ENCODE results near the gene INPP5B.
"Not testable (repeated sequence)": the region's sequence is repeated elsewhere in the genome, so short reads cannot be mapped to it uniquely, and the experiment has no call there.

INPP5B gene

DNA sequence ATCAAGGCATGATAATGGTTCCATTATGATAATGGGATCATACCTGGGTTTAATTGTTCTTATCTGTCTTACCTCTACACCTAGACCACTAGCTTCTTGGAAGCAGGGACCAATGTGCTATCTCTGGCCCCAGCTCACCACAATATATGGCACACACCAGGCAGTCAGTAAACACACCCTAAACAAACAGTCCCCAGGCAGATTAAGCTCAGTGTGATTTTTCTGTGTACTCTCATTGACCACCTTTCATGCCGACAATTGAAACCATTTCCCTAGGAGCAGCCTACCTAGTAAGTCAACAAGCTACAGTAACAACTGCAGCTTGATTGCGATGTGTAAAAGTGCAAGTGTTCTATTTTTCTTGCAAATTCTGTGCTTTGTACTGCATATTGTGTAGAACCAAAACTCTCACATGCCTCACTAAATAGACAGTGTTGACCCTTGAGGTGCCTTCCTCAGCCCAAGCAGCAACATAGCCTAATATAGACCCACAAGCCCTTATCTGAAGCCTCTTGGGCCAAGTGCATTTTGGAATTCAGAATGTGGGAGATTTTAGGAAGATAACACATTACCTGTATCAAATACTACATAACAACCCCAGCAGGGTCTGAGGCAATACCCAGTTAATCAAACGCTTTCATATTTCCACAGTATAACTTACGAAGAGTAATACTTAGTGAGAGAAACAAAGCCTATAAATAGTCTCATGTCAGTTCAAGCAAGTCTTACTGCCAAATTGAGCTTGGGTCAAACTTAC lies 32.0 kb downstream of the INPP5B start:
- DNase-seq (ENCODE audit: low read depth): no peak

DNA sequence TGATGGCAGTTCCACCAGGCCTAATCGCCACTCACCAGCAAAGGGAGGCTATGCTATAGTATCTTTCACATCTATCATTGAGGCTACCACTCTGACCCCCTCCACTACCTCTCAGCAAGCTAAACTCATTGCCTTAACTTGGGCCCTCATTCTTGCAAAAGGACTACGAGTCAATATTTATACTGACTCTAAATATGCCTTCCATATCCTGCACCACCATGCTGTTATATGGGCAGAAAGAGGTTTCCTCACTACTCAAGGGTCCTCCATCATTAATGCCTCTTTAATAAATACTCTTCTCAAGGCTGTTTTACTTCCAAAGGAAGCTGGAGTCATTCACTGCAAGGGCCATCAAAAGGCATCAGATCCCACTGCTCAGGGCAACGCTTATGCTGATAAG lies 35.4 kb downstream of the INPP5B start:
- not testable (repeated sequence) for DNase-seq (ENCODE audit: low read depth)

DNA sequence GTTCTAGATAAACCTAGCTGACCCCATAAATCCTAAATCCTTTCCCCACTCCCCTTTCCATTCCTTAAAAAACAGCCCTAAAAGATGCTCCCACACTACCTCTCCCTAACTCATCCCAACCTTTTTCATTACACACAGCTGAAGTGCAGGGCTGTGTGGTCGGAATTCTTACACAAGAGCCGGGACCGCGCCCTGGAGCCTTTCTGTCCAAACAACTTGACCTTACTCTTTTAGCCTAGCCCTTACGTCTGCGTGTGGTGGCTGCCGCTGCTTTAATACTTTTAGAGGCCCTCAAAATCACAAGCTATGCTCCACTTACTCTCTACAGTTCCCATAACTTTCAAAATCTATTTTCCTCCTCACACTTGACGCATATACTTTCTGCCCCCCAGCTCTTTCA lies 36.0 kb downstream of the INPP5B start:
- DNase-seq (ENCODE audit: low read depth): not testable (repeated sequence)

DNA sequence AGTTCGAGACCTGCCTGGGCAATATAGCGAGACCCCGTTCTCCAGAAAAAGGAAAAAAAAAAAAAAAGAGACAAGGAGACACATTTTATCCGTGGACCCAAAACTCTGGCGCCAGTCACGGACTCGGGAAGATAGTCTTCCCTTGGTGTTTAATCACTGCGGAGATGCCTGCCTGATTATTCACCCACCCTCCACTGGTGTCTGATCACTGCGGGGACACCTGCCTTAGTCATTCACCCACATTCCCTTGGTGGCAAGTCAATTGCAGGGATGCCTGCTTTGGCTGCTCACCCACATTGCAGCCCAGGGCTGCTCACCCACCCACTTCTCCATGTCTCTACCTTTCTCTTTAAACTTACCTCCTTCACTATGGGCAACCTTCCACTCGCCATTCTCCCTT lies 38.3 kb downstream of the INPP5B start:
- not testable (repeated sequence) for DNase-seq (ENCODE audit: low read depth)

DNA sequence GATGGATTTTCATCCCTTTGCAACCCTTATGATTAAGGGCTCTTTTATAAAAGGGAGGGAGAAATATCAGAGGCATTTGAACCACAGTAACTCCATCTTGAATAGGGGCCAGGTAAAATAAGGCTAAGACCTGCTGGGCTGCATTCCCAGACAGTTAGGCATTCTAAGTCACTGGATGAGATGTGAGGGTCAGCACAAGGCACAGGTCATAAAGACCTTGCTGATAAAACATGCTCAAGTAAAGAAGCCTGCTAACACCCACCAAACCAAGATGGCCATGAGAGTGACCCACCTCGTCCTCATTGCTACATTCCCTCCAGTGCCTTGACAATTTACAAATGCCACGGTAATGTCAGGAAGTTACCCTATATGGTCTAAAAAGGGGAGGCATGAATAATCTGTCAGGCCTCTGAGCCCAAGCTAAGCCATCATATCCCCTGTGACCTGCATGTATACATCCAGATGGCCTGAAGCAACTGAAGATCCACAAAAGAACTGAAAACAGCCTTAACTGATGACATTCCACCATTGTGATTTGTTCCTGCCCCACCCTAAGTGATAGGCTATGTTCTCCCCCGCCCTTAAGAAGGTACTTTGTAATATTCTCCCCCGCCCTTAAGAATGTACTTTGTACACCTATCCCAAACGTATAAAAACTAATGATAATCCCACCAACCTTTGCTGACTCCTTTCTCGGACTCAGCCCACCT lies 39.3 kb downstream of the INPP5B start:
- DNase-seq (ENCODE audit: low read depth): not testable (repeated sequence)

DNA sequence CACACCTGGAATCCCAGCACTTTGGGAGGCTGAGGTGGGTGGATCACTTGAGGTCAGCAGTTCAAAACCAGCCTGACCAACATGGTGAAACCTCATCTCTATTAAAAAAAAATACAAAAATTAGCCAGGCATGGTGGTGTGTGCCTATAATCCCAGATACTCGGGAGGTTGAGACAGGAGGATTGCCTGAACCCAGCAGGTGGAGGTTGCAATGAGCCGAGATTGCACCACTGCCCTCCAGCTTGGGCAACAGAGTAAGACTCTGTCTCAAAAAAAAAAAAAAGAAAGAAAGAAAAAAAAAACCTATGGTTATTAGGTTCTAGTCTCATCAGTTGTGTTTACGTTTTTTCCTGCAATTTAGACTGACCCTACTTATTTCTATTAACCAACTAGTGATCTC lies 40.3 kb downstream of the INPP5B start:
- DNase-seq (ENCODE audit: low read depth): not testable (repeated sequence)

DNA sequence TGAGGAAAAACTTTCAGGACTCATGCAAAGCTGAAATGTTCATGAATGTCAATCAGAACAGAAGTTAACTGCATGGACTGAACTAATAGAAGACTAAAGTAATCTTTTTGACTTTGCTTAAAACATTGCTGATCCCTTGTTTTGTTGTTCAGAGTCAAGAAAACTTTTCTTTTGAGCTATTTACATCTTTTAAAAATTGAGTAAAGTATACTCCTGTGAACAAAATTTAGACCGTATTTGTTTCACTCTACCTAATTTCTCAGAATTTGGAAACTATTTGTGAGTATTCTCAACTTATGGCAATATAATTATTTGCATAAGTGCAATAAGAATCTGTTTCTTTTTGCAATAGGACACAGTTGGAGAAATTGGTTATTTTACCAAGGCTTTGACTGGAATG lies 41.1 kb downstream of the INPP5B start:
- no peak for DNase-seq (ENCODE audit: low read depth)

DNA sequence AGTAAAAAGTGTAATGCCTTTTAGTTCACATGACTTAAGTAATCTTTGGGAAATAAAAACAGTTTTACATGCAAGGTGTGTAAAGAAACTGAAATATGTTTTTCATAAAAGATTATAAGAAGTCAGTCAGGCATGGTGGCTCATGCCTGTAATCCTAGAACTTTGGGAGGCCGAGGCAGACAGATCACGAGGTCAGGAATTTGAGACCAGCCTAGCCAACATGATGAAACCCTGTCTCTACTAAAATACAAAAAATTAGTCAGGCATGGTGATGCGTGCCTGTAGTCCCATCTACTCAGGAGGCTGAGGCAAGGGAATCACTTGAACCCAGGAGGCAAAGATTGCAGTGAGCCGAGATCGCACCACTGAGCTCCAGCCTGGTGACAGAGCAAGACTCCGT lies 42.9 kb downstream of the INPP5B start:
- not testable (repeated sequence) for DNase-seq (ENCODE audit: low read depth)

DNA sequence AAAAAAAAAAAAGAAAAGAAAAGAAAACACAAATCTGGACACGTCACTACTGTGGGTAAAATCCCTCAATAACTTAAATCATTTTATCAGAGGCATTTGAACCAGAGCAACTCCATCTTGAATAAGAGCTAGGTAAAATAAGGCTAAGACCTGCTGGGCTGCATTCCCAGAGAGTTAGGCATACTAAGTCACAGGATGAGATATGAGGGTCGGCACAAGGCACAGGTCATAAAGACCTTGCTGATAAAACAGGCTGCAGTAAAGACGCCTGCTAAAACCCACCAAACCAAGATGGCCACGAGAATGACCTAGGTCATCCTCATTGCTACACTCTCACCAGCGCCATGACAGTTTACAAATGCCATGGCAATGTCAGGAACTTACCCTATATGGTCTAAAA lies 43.9 kb downstream of the INPP5B start:
- no peak for DNase-seq (ENCODE audit: low read depth)

DNA sequence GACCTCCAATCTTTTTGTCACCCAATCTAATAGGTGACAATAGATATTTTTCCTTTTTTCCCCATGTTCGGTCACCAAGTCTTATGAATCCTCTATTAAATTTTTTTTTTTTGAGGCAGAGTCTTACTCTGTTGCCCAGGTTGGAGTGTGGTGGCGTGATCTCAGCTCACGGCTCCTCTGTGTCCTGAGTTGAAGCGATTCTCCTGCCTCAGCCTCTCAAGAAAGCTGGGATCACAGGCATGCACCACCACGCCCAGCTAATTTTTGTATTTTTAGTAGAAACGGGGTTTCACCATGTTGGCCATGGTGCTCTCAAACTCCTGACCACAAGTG lies 45.0 kb downstream of the INPP5B start:
- no peak for DNase-seq (ENCODE audit: low read depth)

DNA sequence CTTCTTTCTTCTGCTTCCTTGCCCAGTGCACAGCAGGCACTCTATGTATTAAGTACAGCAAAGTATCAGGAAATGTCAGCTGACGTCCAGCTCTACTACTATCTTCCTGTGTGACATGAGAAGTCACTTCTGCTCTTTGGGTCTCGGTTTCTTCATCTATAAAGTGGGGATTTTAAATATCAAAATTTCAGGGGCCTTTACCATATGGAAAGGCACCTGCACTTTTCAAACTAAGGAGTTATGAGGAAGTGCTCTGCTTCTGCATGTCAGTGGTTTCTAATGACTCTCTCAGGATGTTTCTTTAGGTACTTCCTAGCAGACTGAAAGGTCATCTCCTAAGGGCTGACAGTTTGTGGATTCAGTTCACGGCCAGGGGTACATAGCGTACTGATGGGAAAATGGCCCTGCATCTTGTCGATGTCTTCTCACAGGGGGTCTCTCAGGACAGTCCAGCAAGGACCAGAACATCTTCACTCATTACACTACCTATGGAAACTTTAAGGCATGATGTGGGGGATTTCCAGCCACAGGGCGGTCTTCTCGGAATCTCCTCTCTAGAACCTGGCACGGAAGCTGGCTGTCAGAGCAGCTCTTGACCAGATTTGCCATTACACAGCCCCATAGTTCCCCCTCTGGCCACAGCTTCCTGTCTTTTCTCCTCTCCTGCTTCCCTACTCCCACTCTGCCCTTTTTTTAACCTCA lies 45.5 kb downstream of the INPP5B start:
- no peak for DNase-seq (ENCODE audit: low read depth)

DNA sequence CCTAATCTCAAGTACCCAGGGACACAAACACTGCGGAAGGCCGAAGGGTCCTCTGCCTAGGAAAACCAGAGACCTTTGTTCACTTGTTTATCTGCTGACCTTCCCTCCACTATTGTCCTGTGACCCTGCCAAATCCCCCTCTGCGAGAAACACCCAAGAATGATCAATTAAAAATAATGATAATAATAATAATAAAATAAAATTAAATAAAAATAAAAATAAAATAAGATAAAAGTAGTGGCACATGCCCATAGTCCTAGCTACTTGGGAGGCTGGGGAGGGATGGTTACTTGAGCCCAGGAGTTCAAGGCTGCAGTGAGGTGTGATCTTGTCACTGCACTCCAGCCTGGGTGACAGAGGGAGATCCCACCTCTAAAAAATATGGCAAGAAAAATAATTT lies 49.3 kb downstream of the INPP5B start:
- not testable (repeated sequence) for DNase-seq (ENCODE audit: low read depth)

DNA sequence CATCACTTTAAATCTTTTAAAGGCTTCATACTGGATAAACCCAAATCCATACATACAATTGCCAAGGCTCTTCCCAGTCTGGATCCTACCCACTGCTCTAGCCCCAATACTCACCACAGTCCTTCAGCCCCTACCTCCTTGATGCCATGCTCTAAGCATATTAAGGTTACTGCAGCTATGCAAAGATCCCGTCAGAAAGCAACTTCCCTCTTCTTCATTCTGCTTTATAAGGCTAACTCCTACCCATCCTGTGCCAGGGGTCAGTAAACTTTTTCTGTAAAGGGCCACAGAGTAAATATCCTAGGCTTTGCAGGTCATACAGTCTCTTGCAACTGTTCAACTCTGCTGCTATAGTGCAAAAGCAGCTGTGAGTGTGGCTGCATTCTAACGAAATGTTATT lies 53.2 kb downstream of the INPP5B start:
- no peak for DNase-seq (ENCODE audit: low read depth)

DNA sequence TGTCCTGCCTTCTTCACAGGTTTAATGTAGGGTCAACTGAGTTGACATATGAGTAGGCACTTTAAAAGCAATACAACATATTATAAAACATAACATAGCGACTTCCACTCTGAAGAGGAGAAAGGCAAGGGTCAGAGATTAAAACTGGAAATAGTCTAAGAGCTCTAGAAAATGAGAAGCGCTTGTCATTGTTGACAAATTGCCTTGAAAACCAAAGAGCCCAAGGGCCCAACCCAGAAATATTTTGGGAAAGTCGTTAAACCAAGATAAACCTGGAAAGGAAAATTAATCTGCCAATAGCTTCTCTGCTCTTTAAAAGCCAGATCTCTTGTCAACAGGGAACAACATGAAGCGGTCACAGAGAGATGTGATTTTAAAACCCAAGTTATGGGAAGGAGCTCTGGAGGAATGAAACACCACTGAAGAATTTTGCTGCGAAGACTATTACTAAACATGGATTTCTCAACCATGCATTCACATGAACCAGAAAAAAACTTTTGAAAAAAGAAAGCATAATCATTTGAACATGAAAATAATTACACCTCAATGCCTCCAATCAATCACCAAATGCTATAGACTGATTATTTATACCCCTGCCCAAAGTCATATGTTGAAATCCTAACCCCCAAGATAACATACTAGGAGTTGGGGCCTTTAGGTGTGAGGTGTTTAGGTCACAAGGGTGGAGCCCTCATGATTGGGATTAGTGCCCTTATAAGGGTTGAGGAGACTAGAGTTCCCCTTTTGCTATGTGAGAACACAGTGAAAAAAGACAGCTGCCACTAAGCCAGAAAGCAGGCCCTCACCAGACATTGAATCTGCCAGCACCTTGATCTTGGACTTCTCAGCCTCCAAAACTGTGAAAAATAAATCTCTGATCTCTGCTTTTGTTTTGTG lies 54.5 kb downstream of the INPP5B start:
- peak; percentile 6 for DNase-seq (ENCODE audit: low read depth)

DNA sequence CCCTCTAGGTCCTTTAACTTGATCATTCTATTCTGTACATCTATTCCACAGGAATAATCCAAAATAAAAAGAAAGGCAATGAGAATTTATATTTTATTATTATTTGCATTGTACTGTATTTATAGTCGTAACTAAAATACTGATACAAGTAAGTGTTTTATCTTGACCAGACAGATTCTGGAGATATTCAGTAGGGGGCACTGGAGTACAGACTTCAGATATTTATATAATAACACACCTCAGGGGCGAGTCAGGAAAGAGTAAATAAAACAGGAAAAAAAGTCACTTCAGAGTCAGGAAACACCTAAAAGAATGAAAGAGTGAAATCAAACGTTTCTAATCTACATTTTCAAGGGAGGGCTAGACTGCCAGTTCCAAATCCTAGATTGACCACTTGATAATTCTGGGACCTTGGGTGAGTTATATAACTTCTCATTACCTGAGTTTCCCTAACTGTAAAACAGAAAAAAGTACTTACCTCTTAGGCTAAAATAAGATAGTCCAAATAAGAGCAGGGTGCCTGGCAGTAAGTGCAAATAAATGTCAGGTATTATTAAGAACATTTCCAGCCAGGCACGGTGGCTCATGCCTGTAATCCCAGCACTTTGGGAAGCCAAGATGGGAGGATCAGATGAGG lies 56.4 kb downstream of the INPP5B start:
- peak; percentile 4 for DNase-seq (ENCODE audit: low read depth)

DNA sequence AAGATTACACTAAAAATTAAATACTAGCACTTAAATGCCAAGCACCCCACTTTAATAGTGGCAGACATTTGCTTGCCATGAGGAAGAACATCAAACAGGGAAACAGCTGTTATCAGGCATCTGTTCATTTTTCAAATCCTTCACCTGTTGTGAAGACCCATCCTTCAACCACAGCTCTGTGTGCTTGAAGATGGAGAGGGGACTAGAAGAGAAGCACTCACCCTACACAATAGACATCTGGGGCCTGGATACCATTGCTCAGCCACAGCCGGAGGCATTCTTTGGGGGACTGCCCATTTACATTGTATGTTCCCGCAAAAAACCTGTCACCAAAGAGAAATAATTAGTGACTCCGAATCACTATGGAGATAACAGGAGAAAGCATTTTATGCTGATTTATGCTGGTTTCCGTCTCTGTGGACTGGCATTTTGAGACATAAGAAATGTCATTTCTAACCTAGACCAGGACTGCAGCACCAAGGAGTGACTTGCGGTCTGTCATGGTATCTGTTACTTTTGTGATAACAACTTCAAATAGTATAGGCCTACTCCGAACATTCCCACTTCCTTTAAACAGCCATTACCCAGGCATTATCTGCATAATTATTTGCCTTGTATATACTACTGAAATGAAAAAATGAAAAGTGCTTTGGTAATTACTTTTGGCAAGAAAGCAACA lies 58.7 kb downstream of the INPP5B start:
- DNase-seq (ENCODE audit: low read depth): no peak

DNA sequence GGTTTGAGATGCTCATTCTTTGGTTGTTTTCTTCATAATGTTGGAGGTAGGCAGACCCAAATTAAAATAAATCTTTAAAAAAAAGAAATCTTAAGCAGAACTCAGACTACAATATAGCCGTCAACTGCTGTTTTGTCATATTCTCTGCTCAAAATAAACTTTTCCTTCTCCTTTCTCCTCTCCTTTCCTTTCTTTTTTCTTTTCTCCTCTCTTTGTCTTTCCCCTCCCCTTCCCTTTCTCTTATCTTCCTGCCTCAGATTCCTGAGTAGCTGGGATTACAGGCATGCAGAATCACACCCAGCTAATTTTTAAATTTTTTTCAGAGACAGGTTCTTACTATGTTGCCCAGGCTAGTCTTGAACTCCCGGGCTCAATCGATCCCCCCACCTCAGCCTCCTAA lies 62.7 kb downstream of the INPP5B start:
- DNase-seq (ENCODE audit: low read depth): no peak

DNA sequence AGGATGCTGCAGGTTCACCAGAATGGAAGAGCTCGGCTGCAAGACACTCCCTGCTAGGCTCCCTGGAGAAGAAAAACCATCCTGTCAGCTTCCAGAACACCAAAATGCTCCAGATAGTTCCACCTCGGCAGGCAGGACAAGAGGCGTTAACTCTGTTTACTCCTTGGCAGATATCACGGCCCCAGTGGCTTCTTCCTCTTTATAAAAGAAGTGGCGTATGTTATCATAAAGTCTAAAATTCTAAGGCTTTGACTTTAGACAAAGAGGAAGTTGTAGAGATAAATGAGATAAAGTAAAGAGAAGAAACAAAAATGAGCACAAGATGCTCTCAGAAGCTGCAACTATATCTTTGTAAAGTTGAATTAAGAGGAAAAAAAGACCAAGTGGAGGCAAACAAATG lies 63.2 kb downstream of the INPP5B start:
- no peak for DNase-seq (ENCODE audit: low read depth)

DNA sequence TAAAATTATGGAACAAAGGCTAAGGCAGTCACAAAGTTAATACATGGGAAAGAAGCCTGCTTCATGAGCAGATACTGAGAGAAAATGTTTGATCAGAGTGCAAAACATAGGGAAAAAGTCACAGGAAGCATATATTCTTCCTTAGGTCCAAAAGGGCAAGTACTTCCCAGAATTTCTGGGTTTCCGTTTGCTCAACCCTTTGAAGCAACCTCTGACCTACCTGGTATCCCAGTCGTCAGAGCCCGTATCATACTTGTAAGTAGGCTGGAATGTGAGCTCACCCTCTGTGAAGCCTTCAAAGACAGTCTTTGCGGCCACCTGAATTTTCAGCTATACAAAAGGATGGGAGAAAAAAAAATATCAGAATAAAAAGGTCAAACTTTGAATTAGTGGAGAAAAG lies 67.0 kb downstream of the INPP5B start:
- DNase-seq (ENCODE audit: low read depth): no peak

DNA sequence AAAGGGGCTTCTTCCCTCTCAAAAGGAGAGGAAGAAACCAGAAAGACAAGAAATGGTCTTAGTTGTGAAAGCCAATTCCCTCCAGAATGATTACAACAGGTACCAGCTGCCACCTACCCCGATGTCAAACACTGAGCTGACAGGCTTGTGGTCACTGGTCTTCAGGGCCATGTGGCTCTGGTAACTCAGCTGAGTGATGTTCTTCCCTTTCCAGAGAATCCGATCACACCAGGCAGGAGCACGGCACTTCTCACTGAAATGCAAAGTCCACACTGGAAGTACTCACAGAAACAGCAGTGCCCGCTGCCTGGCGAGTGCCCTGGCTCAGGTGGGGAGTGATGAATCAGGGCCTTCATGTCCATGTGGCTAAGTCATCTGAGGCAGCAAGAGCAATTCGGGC lies 68.8 kb downstream of the INPP5B start:
- DNase-seq (ENCODE audit: low read depth): no peak

DNA sequence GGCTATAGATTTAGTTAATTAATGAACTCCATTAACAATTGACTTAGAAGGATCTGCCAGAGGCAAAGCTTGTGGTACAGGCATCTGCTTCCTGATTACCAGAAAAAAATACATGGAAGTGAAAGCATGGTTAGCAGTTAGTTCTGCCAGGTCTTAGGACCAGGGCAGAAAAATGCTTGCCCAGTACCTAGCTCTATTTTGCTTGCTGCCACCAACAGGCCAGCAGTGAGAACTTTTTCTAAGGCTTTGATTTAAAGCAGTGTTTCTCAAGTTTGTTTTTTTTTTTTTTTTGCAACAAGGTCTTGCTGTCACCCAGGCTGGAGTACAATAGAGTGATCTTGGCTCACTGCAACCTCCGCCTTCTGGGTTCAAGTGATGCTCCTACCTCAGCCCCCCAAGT lies 71.0 kb downstream of the INPP5B start:
- no peak for DNase-seq (ENCODE audit: low read depth)
